Hematopoietic multipotent progenitor cell treated with erythropoietin and hydrocortisone succinate and interleukin-3 and kit ligand, for 17 days (in vitro differentiated cells): ENCODE data around the gene PPBP.
"Not testable (repeated sequence)": the region's sequence is repeated elsewhere in the genome, so short reads cannot be mapped to it uniquely, and the experiment has no call there.

Experiments used
- DNase-seq: peaks from one replicate; pipeline ENCODE4 v3.0.0-alpha.2; 2015; ENCODE audit warnings: low spot score

The PPBP gene

DNA sequence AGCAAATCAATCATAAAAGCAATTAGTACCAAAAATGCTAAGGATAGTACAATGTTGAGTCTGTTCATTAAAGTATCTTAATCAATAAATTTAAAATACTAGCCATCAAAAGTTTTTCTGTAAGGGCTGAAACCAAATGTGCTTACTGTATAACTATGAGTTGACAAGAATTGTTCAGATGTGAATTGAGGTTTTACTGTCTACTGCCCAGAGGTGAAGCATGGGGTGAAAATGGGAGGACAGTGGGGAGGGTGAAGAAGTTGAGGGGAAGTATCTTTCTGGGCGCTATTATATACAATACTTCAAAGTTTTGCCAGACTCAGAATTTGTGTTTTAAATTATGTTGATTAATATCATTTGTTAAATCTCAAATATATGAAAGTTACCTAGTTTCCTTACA lies 4.1 kb upstream of the PPBP start:
- DNase-seq: no peak

GRCh38 chr4:73991742-73992000 lies 3.7 kb upstream of the PPBP start:
- DNase-seq: no peak

DNA sequence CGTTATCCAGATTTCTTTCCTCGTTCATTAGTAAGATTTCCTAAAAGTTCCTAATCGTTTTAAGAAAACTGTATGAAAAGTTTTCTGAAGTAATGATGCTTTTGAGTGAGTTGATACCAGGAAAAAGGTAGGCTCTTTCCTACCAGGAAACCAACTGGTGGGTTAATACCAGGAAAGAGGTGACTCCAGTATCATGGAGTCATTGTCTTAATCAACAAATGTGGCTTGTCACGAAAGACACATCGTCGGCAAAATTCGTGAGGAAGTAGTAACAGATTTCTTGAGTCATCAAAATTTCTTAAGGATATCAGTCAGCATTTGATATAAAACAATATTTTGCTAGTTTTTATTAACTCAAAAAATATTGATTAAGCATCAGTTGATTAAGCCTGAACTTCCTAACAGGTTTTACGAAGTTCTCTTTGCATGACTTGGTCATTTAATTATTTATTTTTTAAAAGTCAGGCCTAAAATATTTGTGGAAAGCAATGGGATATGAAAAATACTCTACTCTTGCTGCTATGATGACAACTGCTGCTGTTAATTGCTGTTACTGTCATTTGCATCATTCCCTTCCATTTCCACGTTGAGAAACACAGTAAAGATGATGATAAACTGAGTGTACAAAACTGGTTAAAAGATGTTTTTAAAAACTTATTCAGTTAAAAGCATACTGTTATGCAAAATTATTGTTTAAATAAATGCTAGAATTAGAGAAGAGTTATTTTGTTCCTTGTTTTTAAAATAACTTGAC lies 3.2 kb upstream of the PPBP start:
- DNase-seq: no peak

DNA sequence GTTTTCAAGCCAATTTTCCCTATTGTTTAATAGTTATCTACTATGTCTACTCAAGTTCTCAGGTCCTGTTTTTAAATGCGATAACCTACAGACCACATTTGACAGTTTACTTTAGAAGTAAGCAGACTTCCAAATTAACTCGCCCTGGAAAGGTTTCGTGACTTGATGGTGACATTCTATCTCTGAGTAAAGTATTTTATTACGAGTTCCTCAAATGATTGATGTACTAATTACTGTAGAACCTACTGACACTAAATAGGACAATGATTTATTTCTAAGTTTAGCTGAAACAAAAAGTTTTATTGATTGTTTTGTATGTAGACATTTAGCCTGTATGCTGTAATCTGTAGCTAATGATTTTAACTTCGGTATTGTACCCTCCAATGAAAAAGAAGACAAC lies 1.9 kb upstream of the PPBP start:
- DNase-seq: no peak

- no peak for DNase-seq
Observed at GRCh38 chr4:73989031-73989430, 1.0 kb upstream of the PPBP start.

GRCh38 chr4:73985528-73985852 lies 2.5 kb downstream of the PPBP start:
- no peak for DNase-seq

- DNase-seq: no peak
Observed at GRCh38 chr4:73984736-73985527, 3.1 kb downstream of the PPBP start.

GRCh38 chr4:73981175-73981574 lies 6.8 kb downstream of the PPBP start:
- DNase-seq: not testable (repeated sequence)

DNA sequence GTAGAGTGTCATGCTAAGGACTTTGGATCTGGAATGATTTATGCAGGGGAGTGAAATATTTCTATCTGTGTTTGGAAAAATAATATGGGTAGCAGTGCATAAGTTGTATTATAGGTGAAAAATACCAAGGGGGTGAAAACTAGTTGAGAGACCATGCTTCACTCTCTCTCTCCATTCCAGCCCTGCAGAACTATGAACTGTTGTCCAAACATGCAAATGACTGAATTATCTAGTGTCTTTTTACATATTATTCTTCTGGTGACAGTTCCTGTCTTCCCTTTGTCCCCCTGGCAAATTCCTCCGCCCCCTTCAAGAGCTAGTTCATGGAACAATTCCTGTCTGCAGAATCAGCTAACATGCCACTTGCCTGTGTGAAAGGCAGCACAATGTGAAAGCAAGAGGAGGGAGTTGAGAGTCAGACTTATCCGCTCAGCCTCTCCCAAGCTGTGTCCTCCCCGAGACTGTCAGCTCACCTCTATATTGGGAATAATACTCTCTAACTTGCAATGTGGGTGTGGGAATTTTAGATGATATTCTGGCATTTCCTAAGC lies 8.5 kb downstream of the PPBP start:
- no peak for DNase-seq

- no peak for DNase-seq
Observed at GRCh38 chr4:73978886-73979285, 9.1 kb downstream of the PPBP start.

DNA sequence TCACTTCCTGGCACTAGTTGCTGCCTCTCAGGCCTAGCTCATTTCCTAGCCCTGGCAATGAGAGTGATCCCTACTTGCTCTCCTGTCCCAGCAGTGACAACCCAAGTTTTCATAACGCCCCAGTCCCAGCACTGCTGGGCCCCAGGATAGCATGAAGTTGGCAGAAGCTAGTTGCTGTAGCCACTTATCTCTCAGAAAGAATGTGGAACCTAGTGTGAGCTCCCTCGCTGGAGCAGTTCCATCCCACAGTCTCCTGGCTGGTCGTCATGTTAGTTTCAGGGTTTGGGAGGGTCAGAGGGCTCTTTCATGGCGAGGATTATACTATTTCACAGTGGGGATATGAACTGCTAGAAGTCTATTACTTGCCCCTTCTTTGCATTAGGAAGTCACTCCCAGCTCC lies 11.3 kb downstream of the PPBP start:
- DNase-seq: no peak

GRCh38 chr4:73976217-73976616 lies 11.8 kb downstream of the PPBP start:
- DNase-seq: no peak

DNA sequence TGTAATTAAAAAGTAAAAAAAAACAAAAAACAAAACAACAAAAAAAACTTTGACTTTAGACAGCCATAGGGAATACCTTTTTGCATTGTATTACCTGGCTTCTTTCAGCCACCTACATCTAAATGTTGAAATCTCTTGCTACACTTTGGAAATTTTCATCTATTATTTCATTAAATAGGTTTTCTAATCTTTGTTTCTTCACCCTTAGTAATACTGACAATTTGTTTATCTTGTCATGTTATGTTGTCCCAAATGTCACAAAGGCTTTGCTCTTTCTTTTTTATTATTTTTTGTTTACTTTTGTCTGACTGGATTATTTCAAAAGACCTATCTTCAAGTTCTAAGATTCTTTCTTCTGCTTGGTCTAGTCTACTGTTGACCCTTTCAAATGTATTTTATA lies 13.6 kb downstream of the PPBP start:
- DNase-seq: no peak

GRCh38 chr4:73970945-73971344 lies 17.0 kb downstream of the PPBP start:
- no peak for DNase-seq

GRCh38 chr4:73970011-73970410 lies 18.0 kb downstream of the PPBP start:
- no peak for DNase-seq

DNA sequence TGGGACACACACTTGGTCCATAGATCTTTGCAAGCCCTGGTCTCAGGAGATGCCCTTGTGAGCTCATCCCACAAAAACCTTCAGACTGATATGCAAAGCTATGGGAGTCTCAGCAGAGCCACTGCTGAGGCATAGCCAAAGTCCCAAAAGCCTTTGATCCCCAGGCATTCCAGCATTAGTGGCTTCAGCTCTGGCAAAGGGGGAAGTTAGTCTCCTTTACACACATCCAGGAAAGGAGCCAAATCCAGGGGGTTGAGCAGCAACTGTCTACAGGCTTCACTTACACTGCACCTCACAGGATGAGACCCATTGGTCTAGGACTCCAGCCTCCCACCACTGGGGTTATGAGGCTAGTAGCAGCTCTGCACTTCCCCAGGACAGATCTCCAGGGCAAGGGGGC lies 20.1 kb downstream of the PPBP start:
- no peak for DNase-seq

DNA sequence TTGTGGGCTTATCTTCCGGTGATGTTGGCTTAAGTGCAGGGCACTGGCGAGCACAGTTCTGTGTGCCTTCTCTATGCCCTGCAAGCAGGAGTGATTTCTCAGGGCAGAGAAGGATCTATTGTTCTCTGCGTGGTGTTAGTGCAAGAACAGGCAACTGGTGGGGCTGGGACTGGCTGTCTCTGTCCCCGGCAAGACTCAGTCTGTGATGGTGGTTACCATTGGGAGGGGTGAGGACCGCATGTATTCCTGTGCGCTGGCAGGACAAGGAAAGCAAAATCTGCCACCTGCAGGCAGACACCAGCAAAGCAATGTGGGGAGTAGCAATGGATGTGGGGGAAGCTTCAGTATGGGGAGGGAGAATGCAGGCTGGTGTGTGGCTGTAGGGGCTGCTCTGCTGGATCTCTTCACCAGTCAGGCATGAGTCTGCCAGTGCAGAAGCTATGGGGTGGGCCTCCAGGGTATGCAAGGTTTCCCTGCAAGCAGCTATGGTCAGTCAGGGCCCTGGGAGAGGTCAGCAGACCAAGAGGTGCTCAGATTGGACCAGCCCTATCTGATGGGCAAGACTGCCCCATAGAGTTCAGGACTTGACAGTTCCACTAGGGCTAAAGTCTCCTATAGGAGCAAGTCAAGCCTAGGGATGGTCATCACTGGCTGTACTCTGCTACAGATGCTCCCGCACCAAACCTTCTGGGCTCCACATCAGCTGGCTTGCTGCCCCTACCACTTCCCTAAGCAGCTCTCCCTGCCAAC lies 23.0 kb downstream of the PPBP start:
- no peak for DNase-seq

DNA sequence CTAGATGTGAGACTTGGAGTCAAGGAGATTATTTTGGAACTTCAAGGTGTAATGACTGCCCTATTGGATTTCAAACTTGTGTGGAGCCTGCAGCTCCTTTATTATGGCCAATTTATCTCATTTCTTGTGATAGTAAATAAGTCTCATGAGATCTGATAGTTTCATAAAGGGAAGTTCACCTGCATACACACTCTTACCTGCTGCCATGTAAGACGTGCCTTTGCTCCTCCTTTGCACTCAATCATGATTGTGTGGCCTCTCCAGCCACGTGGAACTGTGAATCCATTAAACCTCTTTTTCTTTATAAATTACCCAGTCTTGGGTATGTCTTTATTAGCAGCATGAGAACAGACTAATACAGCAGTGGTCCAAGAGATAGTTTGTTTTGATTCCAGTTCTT lies 25.3 kb downstream of the PPBP start:
- DNase-seq: no peak

DNA sequence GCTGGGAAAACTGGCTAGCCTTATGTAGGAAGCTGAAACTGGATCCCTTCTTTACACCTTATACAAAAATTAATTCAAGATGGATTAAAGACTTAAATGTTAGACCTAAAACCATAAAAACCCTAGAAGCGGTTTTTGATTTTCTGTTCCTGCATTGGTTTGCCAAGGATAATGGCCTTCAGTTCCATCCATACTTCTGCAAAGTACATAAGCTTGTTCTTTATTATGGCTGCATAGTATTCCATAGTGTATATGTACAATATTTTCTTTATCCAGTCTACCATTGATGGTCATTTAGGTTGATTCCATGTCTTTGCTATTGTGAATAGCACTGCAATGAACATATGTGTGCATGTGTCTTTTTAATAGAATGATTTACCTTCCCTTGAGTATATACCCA lies 28.9 kb downstream of the PPBP start:
- DNase-seq: not testable (repeated sequence)

GRCh38 chr4:73952352-73952751 lies 35.6 kb downstream of the PPBP start:
- DNase-seq: no peak

DNA sequence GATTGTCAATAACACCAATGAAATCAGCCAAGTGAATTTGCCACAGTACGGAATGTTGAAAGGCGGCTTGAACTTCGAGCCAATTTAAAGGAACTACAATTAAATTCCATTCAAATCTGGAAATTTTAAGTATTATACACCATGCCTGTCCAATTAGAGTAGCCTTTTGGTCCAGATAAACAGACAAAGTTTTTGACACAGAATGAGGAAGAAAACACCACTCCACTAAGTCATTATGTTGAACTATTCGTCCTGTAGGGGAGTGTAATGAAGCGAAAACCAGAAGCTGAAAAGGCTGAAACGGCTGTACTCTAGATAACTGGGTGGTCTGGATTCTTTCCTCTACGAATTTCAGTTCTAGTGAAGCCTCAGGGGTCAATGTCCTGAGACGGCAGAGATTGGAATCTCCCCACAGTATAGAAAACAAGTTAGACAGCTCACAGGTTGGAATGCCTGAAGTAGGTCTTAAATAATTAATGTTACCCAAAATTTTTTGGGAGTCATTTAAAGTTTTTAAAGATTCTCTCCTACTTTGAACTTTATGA lies 37.5 kb downstream of the PPBP start:
- DNase-seq: not testable (repeated sequence)

DNA sequence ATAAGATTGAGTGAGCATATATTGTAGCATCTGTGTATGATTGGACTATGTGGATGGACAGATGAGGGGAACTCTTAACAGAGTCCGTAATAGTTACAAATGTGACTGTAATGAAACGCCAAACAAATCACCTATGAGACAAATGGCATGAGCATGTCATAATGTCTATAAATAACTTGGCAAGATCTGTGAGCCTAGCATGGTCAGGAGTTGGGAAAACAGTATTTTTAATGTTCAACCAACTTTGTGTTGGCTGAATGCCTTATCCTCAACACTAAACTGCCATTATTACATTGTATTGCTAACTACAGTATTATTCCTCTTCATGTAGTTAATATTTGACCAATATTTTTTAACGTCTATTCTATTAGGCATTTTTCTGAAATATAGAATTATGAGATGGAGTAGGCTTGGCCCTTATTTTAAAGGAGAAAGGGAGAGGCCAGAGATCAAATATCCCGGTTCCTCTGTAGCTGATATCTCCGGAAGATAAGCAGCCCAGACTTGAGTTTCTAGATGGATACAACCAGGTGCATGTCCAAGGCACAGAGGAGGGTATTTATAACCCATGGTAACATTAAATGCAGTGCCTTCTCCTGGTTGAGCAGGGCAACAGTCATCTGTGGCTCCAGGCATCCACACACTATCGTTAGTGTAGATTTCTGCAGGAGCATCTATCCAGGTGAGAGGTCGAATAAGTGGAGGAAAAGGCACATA lies 38.8 kb downstream of the PPBP start:
- no peak for DNase-seq
